Kidney epithelial cell (primary cell): ENCODE results near the gene MED14. TPM values are rescaled to one million over a fixed set of nuclear protein-coding genes. Genes with fewer than 3 reads are reported as not detected.

Experiments used
- DNase-seq: peaks from one replicate; pipeline ENCODE4 v3.0.0-alpha.2; 2010; ENCODE audit warnings: low read depth
- H3K27me3 ChIP-seq: 2 replicates; pipeline ENCODE4 v1.6.0; 2011; ENCODE audit warnings: low read length; ENCODE audit not compliant: control insufficient read depth, insufficient read depth
- H3K36me3 ChIP-seq: 2 replicates; pipeline ENCODE4 v1.5.1; 2011; ENCODE audit warnings: low read length; ENCODE audit not compliant: control insufficient read depth, insufficient read depth
- H3K4me3 ChIP-seq: 2 replicates; pipeline ENCODE4 v1.5.1; 2011; ENCODE audit warnings: low read depth, mild to moderate bottlenecking, control low read depth, low read length
- total RNA-seq: library from RNA; depleted of rRNA; stranded (reverse); fragments of >200 nt; gene quantifications from 2 replicates; pipeline ENCODE4 v1.2.3, GENCODE V29; 2015
- TF ChIP-seq, protein P1 (sequence below): IDR thresholded peaks from 2 replicates; pipeline ENCODE4 v1.5.1; 2011; ENCODE audit warnings: mild to moderate bottlenecking, moderate library complexity, low read length, control low read depth, inconsistent platforms; ENCODE audit not compliant: insufficient read depth, poor library complexity, severe bottlenecking

MED14 gene
- total RNA-seq, 1 donor from 2014 or later: 22.1 TPM

GRCh38 chrX:40755291-40756249 lies 20.2 kb upstream of the MED14 start:
- Histone ChIP-seq H3K27me3 (no peaks in the 10 kb centered on the region), H3K4me3 (no peak overlapping the region), H3K36me3 (no peaks in the 10 kb centered on the region)
- TF ChIP-seq, protein P1, sequence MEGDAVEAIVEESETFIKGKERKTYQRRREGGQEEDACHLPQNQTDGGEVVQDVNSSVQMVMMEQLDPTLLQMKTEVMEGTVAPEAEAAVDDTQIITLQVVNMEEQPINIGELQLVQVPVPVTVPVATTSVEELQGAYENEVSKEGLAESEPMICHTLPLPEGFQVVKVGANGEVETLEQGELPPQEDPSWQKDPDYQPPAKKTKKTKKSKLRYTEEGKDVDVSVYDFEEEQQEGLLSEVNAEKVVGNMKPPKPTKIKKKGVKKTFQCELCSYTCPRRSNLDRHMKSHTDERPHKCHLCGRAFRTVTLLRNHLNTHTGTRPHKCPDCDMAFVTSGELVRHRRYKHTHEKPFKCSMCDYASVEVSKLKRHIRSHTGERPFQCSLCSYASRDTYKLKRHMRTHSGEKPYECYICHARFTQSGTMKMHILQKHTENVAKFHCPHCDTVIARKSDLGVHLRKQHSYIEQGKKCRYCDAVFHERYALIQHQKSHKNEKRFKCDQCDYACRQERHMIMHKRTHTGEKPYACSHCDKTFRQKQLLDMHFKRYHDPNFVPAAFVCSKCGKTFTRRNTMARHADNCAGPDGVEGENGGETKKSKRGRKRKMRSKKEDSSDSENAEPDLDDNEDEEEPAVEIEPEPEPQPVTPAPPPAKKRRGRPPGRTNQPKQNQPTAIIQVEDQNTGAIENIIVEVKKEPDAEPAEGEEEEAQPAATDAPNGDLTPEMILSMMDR: no peak
- DNase-seq: no peak

DNA sequence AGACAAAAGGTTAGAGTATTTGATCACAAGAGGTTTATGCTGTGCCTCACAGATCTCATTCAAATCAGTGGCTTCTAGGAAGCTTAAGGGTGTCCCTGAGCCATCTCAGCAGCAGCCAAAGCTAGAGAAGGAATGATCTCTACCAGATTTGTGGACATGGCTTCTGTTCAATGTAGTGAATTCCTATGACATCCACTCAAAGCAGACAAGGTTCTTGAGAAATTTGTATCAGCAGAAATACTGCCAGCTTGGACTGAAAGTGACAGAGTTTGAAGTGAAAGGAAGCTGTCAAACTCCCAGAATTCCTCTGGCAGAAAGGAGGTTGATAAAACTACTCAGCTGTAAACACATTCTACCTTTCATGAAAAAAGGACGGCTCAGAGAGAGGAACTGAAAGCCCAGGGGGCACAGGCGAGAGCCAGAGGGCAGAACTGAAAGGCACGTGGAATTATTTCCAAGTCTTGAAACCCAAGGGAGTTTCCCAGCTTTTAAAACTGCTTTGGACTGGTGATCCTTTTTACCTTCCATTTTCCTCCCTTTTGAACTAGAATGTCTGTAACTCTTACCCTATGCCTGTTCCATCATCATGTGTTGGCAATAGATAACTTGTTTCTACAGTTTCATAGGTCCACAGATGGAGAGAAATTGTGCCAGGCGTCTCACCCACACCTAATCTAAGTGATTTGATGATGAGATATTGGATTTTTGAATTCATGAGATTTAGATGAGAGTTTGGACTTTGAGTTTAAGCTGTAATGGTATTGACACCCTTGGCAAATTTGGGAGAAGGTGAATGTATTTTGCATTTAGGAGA lies 14.5 kb upstream of the MED14 start:
- Histone ChIP-seq H3K27me3 (no peaks in the 10 kb centered on the region), H3K4me3 (no peak overlapping the region), H3K36me3 (no peaks in the 10 kb centered on the region)
- TF ChIP-seq, protein P1: no peak
- DNase-seq: no peak

GRCh38 chrX:40748977-40749376 lies 13.6 kb upstream of the MED14 start:
- no peak for DNase-seq
- Histone ChIP-seq H3K4me3 (no peak overlapping the region), H3K27me3 (no peaks in the 10 kb centered on the region), H3K36me3 (no peaks in the 10 kb centered on the region)
- TF ChIP-seq, protein P1: no peak

- Histone ChIP-seq H3K36me3 (no peaks in the 10 kb centered on the region), H3K4me3 (no peak overlapping the region), H3K27me3 (no peaks in the 10 kb centered on the region)
- DNase-seq: no peak
- TF ChIP-seq, protein P1: no peak
Measured at GRCh38 chrX:40746521-40746920, 11.2 kb upstream of the MED14 start.

- peak overlapping the region; percentile 78 for H3K4me3 ChIP-seq
- H3K36me3 ChIP-seq: no peaks in the 10 kb centered on the region
- no peak for DNase-seq
- TF ChIP-seq, protein P1: no peak
- H3K27me3 ChIP-seq: no peaks in the 10 kb centered on the region
Measured at GRCh38 chrX:40736170-40736505, 796 bp upstream of the MED14 start.
